ENCODE data around the gene TMEM220.

The TMEM220 gene

GRCh38 chr17:10752696-10753095 is 22.9 kb upstream of the TMEM220 start:
- H3K36me3 ChIP-seq (ENCODE audit: insufficient read depth, low read length), result no peaks in the 10 kb centered on the region

GRCh38 chr17:10751563-10751962 is 21.7 kb upstream of the TMEM220 start:
- H3K4me1 ChIP-seq (ENCODE audit: insufficient read depth, low read length), result no peaks in the 10 kb centered on the region
- H3K4me3 ChIP-seq (ENCODE audit: low read depth in 1 of 2, low read length in 2 of 2), result no peak overlapping the region
- no peaks in the 10 kb centered on the region for H3K9me3 ChIP-seq (ENCODE audit: insufficient read depth, low read length, severe bottlenecking)
- no peaks in the 10 kb centered on the region for H3K36me3 ChIP-seq (ENCODE audit: insufficient read depth, low read length)
- no peak overlapping the region for H3K27ac ChIP-seq (ENCODE audit: low read length)
- TF ChIP-seq EZH2 (IDR thresholded peaks at IDR 0.05; ENCODE audit: borderline replicate concordance, low read depth, low read length, severe bottlenecking) (no peak), CTCF (IDR thresholded peaks at IDR 0.05; ENCODE audit: borderline replicate concordance, extremely low read depth, low read length, poor library complexity, severe bottlenecking) (no peak)
- no peak overlapping the region for H2AFZ ChIP-seq (ENCODE audit: low read depth, low read length)
- H4K20me1 ChIP-seq (ENCODE audit: insufficient read depth, low read length), result peaks cover 3% of the 10 kb centered on the region; the same call in 1 of the 2 replicates
- DNase-seq (no peak), ATAC-seq (ENCODE audit: insufficient read depth, low read depth) (no peak)
- no peak overlapping the region for H3K9ac ChIP-seq (ENCODE audit: low read depth, low read length)
- H3K79me2 ChIP-seq (ENCODE audit: insufficient read depth, low read length), result no peaks in the 10 kb centered on the region
- H3K4me2 ChIP-seq (ENCODE audit: insufficient read depth, low read length), result no peak overlapping the region
- peaks cover 10% of the 10 kb centered on the region for H3K27me3 ChIP-seq (ENCODE audit: insufficient read depth, low read length, poor library complexity)

More at GRCh38 chr17:10752696-10753095, 22.9 kb upstream of the TMEM220 start:
- Histone ChIP-seq H2AFZ (ENCODE audit: low read depth, low read length) (no peak overlapping the region), H3K79me2 (ENCODE audit: insufficient read depth, low read length) (no peaks in the 10 kb centered on the region), H3K27ac (ENCODE audit: low read length) (no peak overlapping the region), H3K4me1 (ENCODE audit: insufficient read depth, low read length) (no peaks in the 10 kb centered on the region), H4K20me1 (ENCODE audit: insufficient read depth, low read length) (no peaks in the 10 kb centered on the region), H3K4me2 (ENCODE audit: insufficient read depth, low read length) (no peak overlapping the region), H3K9ac (ENCODE audit: low read depth, low read length) (no peak overlapping the region), H3K4me3 (ENCODE audit: low read depth in 1 of 2, low read length in 2 of 2) (no peak overlapping the region), H3K27me3 (ENCODE audit: insufficient read depth, low read length, poor library complexity) (peaks cover 1% of the 10 kb centered on the region), H3K9me3 (ENCODE audit: insufficient read depth, low read length, severe bottlenecking) (no peaks in the 10 kb centered on the region)
- TF ChIP-seq EZH2 (IDR thresholded peaks at IDR 0.05; ENCODE audit: borderline replicate concordance, low read depth, low read length, severe bottlenecking) (no peak), CTCF (IDR thresholded peaks at IDR 0.05; ENCODE audit: borderline replicate concordance, extremely low read depth, low read length, poor library complexity, severe bottlenecking) (no peak)
- ATAC-seq (ENCODE audit: insufficient read depth, low read depth), result no peak
- DNase-seq, result no peak

- Histone ChIP-seq H3K36me3 (ENCODE audit: insufficient read depth, low read length) (no peaks in the 10 kb centered on the region), H3K79me2 (ENCODE audit: insufficient read depth, low read length) (no peaks in the 10 kb centered on the region), H3K27me3 (ENCODE audit: insufficient read depth, low read length, poor library complexity) (peaks cover 12% of the 10 kb centered on the region), H3K9me3 (ENCODE audit: insufficient read depth, low read length, severe bottlenecking) (no peaks in the 10 kb centered on the region), H3K27ac (ENCODE audit: low read length) (no peak overlapping the region), H4K20me1 (ENCODE audit: insufficient read depth, low read length) (peaks cover 3% of the 10 kb centered on the region; the same call in 1 of the 2 replicates), H3K4me2 (ENCODE audit: insufficient read depth, low read length) (no peak overlapping the region), H3K4me3 (ENCODE audit: low read depth in 1 of 2, low read length in 2 of 2) (no peak overlapping the region), H3K9ac (ENCODE audit: low read depth, low read length) (no peak overlapping the region), H2AFZ (ENCODE audit: low read depth, low read length) (no peak overlapping the region), H3K4me1 (ENCODE audit: insufficient read depth, low read length) (no peaks in the 10 kb centered on the region)
- TF ChIP-seq EZH2 (IDR thresholded peaks at IDR 0.05; ENCODE audit: borderline replicate concordance, low read depth, low read length, severe bottlenecking) (no peak), CTCF (IDR thresholded peaks at IDR 0.05; ENCODE audit: borderline replicate concordance, extremely low read depth, low read length, poor library complexity, severe bottlenecking) (no peak)
- DNase-seq (no peak), ATAC-seq (ENCODE audit: insufficient read depth, low read depth) (no peak)
Measured at GRCh38 chr17:10750210-10750609, 20.4 kb upstream of the TMEM220 start.

Measured in DND-41 (cell line).